H9 (cell line): ENCODE results near the gene NCKAP5. TPM values are rescaled to one million over a fixed set of nuclear protein-coding genes. Genes with fewer than 3 reads are reported as not detected.

ENCODE experiments used
- DNase-seq: peaks from one replicate; pipeline ENCODE4 v3.0.0-alpha.2; 2017
- H2AFZ ChIP-seq: one replicate; pipeline ENCODE4 v1.6.1; 2013; ENCODE audit warnings: mild to moderate bottlenecking, low read length, control low read depth, moderate library complexity
- H2AK5ac ChIP-seq: 2 replicates; pipeline ENCODE4 v1.6.1; 2013; ENCODE audit warnings: low read length, control low read depth, mixed read lengths; ENCODE audit not compliant: insufficient read length
- H2BK120ac ChIP-seq: one replicate; pipeline ENCODE4 v1.6.1; 2013; ENCODE audit warnings: low read depth, mild to moderate bottlenecking, low read length, control low read depth, inconsistent platforms; ENCODE audit not compliant: poor library complexity, severe bottlenecking
- H2BK12ac ChIP-seq: 2 replicates; pipeline ENCODE4 v1.6.1; 2013; ENCODE audit warnings: low read length, control low read depth, mixed read lengths, low read depth; ENCODE audit not compliant: insufficient read length
- H2BK15ac ChIP-seq: 2 replicates; pipeline ENCODE4 v1.6.1; 2013; ENCODE audit warnings: low read depth, low read length, control low read depth
- H2BK20ac ChIP-seq: one replicate; pipeline ENCODE4 v1.6.1; 2013; ENCODE audit warnings: low read depth, mild to moderate bottlenecking, low read length, control low read depth, inconsistent platforms; ENCODE audit not compliant: poor library complexity, severe bottlenecking
- H2BK5ac ChIP-seq: 2 replicates; pipeline ENCODE4 v1.6.1; 2013; ENCODE audit warnings: low read length, control low read depth, mixed read lengths; ENCODE audit not compliant: insufficient read length
- H3K14ac ChIP-seq: 2 replicates; pipeline ENCODE4 v1.6.1; 2013; ENCODE audit warnings: low read length, control low read depth; ENCODE audit not compliant: insufficient read depth
- H3K18ac ChIP-seq: 2 replicates; pipeline ENCODE4 v1.6.1; 2013; ENCODE audit warnings: low read depth, mild to moderate bottlenecking, mixed read lengths, low read length, control low read depth; ENCODE audit not compliant: insufficient read length
- H3K23ac ChIP-seq: 2 replicates; pipeline ENCODE4 v1.6.1; 2013; ENCODE audit warnings: low read length, control low read depth, mixed read lengths, low read depth; ENCODE audit not compliant: insufficient read length
- H3K23me2 ChIP-seq: 2 replicates; pipeline ENCODE4 v1.6.1; 2013; ENCODE audit warnings: low read depth, mild to moderate bottlenecking, mixed read lengths, low read length, control low read depth; ENCODE audit not compliant: insufficient read length, poor library complexity, severe bottlenecking
- H3K27ac ChIP-seq: 2 replicates; pipeline ENCODE4 v1.5.1; 2013; ENCODE audit warnings: low read length, control low read depth, mixed read lengths, low read depth; ENCODE audit not compliant: insufficient read length
- H3K27me3 ChIP-seq: 2 replicates; pipeline ENCODE4 v1.6.1; 2013; ENCODE audit warnings: low read length, control low read depth, inconsistent platforms; ENCODE audit not compliant: insufficient read depth
- H3K4ac ChIP-seq: 2 replicates; pipeline ENCODE4 v1.6.1; 2013; ENCODE audit warnings: low read depth, mild to moderate bottlenecking, control low read depth, inconsistent platforms, low read length, moderate library complexity
- H3K4me1 ChIP-seq: 2 replicates; pipeline ENCODE4 v1.6.1; 2013; ENCODE audit warnings: low read length, control low read depth, inconsistent platforms; ENCODE audit not compliant: insufficient read depth
- H3K4me2 ChIP-seq: 2 replicates; pipeline ENCODE4 v1.6.1; 2013; ENCODE audit warnings: low read length, control low read depth, mixed read lengths; ENCODE audit not compliant: insufficient read length, insufficient read depth
- H3K56ac ChIP-seq: 2 replicates; pipeline ENCODE4 v1.6.1; 2013; ENCODE audit warnings: low read depth, mild to moderate bottlenecking, mixed read lengths, low read length, control low read depth; ENCODE audit not compliant: insufficient read length
- H3K79me1 ChIP-seq: 2 replicates; pipeline ENCODE4 v1.6.1; 2013; ENCODE audit warnings: low read depth, mild to moderate bottlenecking, moderate library complexity, low read length, control low read depth, inconsistent platforms; ENCODE audit not compliant: insufficient read depth, poor library complexity, severe bottlenecking
- H3K79me2 ChIP-seq: 2 replicates; pipeline ENCODE4 v1.6.1; 2013; ENCODE audit warnings: low read length, control low read depth, inconsistent platforms; ENCODE audit not compliant: insufficient read depth
- H3K9ac ChIP-seq: 2 replicates; pipeline ENCODE4 v1.6.1; 2013; ENCODE audit warnings: low read length, control low read depth, mixed read lengths; ENCODE audit not compliant: insufficient read length; ENCODE audit errors: extremely low read depth
- H3K9me3 ChIP-seq: one replicate; pipeline ENCODE4 v1.6.1; 2013; ENCODE audit warnings: low read depth, low read length, inconsistent platforms; ENCODE audit not compliant: control insufficient read depth
- H3T11ph ChIP-seq: one replicate; pipeline ENCODE4 v1.6.1; 2013; ENCODE audit warnings: mild to moderate bottlenecking, low read length, control low read depth, inconsistent platforms
- H4K20me1 ChIP-seq: one replicate; pipeline ENCODE4 v1.6.1; 2013; ENCODE audit not compliant: control insufficient read depth, insufficient read length, insufficient read depth
- H4K5ac ChIP-seq: 2 replicates; pipeline ENCODE4 v1.6.1; 2013; ENCODE audit warnings: low read depth, mild to moderate bottlenecking, mixed read lengths, low read length, control low read depth; ENCODE audit not compliant: insufficient read length
- H4K8ac ChIP-seq: replicated peaks from 2 replicates; pipeline ENCODE4 v1.6.1; 2013; ENCODE audit warnings: low read length, control low read depth, mixed read lengths, low read depth; ENCODE audit not compliant: insufficient read length
- H4K91ac ChIP-seq: 2 replicates; pipeline ENCODE4 v1.6.1; 2013; ENCODE audit warnings: low read depth, mild to moderate bottlenecking, moderate library complexity, mixed read lengths, low read length, control low read depth; ENCODE audit not compliant: insufficient read length
- H3K27ac Mint-ChIP-seq, 3 experiments: 2 replicates in 2 of 3; 3 replicates in 1 of 3; pipeline ENCODE4 v1.8.0; 2020 to 2021; ENCODE audit warnings: mixed read lengths in 3 of 3, mild to moderate bottlenecking in 1 of 3, moderate library complexity in 1 of 3
- H3K27me3 Mint-ChIP-seq: 2 replicates; pipeline ENCODE4 v1.8.0; 2021; ENCODE audit warnings: low read depth, mild to moderate bottlenecking, moderate library complexity, mixed read lengths
- H3K36me3 Mint-ChIP-seq, 3 experiments: 2 replicates in 2 of 3; 3 replicates in 1 of 3; pipeline ENCODE4 v1.8.0; 2020 to 2021; ENCODE audit warnings: low read depth in 3 of 3, mixed read lengths in 3 of 3; ENCODE audit not compliant: insufficient read depth in 1 of 3
- H3K4me1 Mint-ChIP-seq, 2 experiments: 2 replicates each; pipeline ENCODE4 v1.8.0; 2020; ENCODE audit warnings: mixed read lengths in 2 of 2
- H3K4me3 Mint-ChIP-seq, 2 experiments: 2 replicates in 1 of 2; 3 replicates in 1 of 2; pipeline ENCODE4 v1.8.0; 2020 to 2021; ENCODE audit warnings: mild to moderate bottlenecking in 2 of 2, mixed read lengths in 2 of 2, moderate library complexity in 1 of 2
- H3K9me3 Mint-ChIP-seq, 2 experiments: 2 replicates in 1 of 2; 3 replicates in 1 of 2; pipeline ENCODE4 v1.8.0; 2020; ENCODE audit warnings: mild to moderate bottlenecking in 2 of 2, mixed read lengths in 2 of 2, moderate library complexity in 1 of 2
- WGBS: extraction: QIAGEN DNeasy Blood & Tissue Kit; methylation state at CpG from one replicate; pipeline ENCODE4 v1.1.7; 2013; ENCODE audit warnings: missing lambda C conversion rate, low lambda C conversion rate, mixed read lengths; ENCODE audit not compliant: insufficient read length; ENCODE audit errors: extremely low coverage; 5-methylcytosine and 5-hydroxymethylcytosine counted together
- total RNA-seq: library from RNA; stranded (reverse); gene quantifications from 2 replicates; pipeline ENCODE4 v1.2.1, GENCODE V29; 2021
- TF ChIP-seq, protein P1 (sequence below): fragments of 200-600 bp; sonication (generic); conservative IDR thresholded peaks from 3 replicates; pipeline ENCODE4 v1.8.0; 2021; ENCODE audit warnings: antibody characterized with exemption, mild to moderate bottlenecking

The NCKAP5 gene
- total RNA-seq, 1 experiment from 2014 or later: 0.26 TPM

DNA sequence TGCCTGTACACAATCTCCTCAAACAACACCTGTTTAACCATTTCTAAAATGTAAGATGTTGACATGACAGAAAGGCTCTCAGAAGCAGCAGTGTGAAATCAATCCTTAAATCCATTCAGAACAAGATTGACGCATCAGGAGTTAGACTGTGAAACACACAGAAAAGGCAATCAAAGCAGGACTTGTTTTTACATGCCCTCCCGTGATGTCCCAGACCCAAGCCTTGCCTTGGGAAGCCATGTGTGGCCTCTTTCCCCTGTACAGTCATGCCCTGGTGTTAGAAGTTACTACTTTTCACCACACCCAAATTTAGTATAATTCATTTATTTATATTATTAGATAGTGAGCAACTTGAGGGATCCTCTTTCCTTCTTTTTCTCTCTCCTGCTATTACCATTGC, 115.7 kb downstream of the NCKAP5 start:
- TF ChIP-seq, protein P1, sequence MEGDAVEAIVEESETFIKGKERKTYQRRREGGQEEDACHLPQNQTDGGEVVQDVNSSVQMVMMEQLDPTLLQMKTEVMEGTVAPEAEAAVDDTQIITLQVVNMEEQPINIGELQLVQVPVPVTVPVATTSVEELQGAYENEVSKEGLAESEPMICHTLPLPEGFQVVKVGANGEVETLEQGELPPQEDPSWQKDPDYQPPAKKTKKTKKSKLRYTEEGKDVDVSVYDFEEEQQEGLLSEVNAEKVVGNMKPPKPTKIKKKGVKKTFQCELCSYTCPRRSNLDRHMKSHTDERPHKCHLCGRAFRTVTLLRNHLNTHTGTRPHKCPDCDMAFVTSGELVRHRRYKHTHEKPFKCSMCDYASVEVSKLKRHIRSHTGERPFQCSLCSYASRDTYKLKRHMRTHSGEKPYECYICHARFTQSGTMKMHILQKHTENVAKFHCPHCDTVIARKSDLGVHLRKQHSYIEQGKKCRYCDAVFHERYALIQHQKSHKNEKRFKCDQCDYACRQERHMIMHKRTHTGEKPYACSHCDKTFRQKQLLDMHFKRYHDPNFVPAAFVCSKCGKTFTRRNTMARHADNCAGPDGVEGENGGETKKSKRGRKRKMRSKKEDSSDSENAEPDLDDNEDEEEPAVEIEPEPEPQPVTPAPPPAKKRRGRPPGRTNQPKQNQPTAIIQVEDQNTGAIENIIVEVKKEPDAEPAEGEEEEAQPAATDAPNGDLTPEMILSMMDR: no peak
- H3K4me1 Mint-ChIP-seq: peaks cover 3 to 7% of the 10 kb centered on the region in 2 experiments; a peak in 2 of 4 replicates
- WGBS: no CpG with 5 or more reads among the region's 2 CpGs
- H4K91ac ChIP-seq: no peak overlapping the region
- H2BK5ac ChIP-seq: no peak overlapping the region
- no peak overlapping the region for H2BK12ac ChIP-seq
- no peaks in the 10 kb centered on the region for H3K79me1 ChIP-seq
- H3T11ph ChIP-seq: no peak overlapping the region
- H4K8ac ChIP-seq: no peak overlapping the region
- no peaks in the 10 kb centered on the region for H4K20me1 ChIP-seq
- H3K79me2 ChIP-seq: no peaks in the 10 kb centered on the region
- H3K27ac Mint-ChIP-seq: no peak overlapping the region
- H3K4me2 ChIP-seq: no peak overlapping the region
- no peak overlapping the region for H4K5ac ChIP-seq
- no peak overlapping the region for H2BK15ac ChIP-seq
- no peaks in the 10 kb centered on the region for H3K4me1 ChIP-seq
- no peak overlapping the region for H3K23ac ChIP-seq
- no peak overlapping the region for H3K56ac ChIP-seq
- no peak overlapping the region for H3K27ac ChIP-seq
- no peak overlapping the region for H2AFZ ChIP-seq
- H3K27me3 Mint-ChIP-seq: no peaks in the 10 kb centered on the region
- no peaks in the 10 kb centered on the region for H3K9me3 ChIP-seq
- H3K27me3 ChIP-seq: no peaks in the 10 kb centered on the region
- no peak overlapping the region for H2BK20ac ChIP-seq
- no peak overlapping the region for H3K14ac ChIP-seq
- no peaks in the 10 kb centered on the region for H3K9me3 Mint-ChIP-seq
- no peaks in the 10 kb centered on the region for H3K23me2 ChIP-seq
- H3K9ac ChIP-seq: no peak overlapping the region
- H3K18ac ChIP-seq: no peak overlapping the region
- no peaks in the 10 kb centered on the region for H3K36me3 Mint-ChIP-seq
- no peak overlapping the region for H3K4ac ChIP-seq
- no peak for DNase-seq
- H2AK5ac ChIP-seq: no peak overlapping the region
- H3K4me3 Mint-ChIP-seq: no peak overlapping the region
- H2BK120ac ChIP-seq: no peak overlapping the region
